Activated CD8-positive, alpha-beta T cell treated with anti-CD3 and anti-CD28 coated beads for 36 hours (primary cell): ENCODE data around the gene GALNS. TPM values are rescaled to one million over a fixed set of nuclear protein-coding genes. Genes with fewer than 3 reads are reported as not detected.
"Not testable (repeated sequence)": the region's sequence is repeated elsewhere in the genome, so short reads cannot be mapped to it uniquely, and the experiment has no call there.

Experiments
- ATAC-seq: fragments of 200-7000 bp; cut with Tn5 transposase; one replicate; pipeline ENCODE4 v1.10.0; 2021; ENCODE audit warnings: mild to moderate bottlenecking, moderate library complexity
- CTCF ChIA-PET: fragments of 350-600 bp; sonication (Branson Sonifier 250); formaldehyde crosslinking; loops from one replicate; lab custom pipeline; 2021; ENCODE audit warnings: antibody characterized with exemption; lab: Charles Lee
- POLR2A ChIA-PET: fragments of 350-600 bp; sonication (Branson Sonifier 250); formaldehyde crosslinking; loops from one replicate; lab custom pipeline; 2021; ENCODE audit warnings: antibody characterized with exemption; lab: Charles Lee
- DNase-seq: peaks from one replicate; pipeline ENCODE4 v3.0.0-alpha.2; 2020
- H3K27ac Mint-ChIP-seq: one replicate; pipeline ENCODE4 v1.8.0; 2021; ENCODE audit warnings: mild to moderate bottlenecking, mixed read lengths
- H3K27me3 Mint-ChIP-seq: one replicate; pipeline ENCODE4 v1.8.0; 2021; ENCODE audit warnings: mixed read lengths
- H3K36me3 Mint-ChIP-seq: one replicate; pipeline ENCODE4 v1.8.0; 2021; ENCODE audit warnings: low read depth, mixed read lengths
- H3K4me1 Mint-ChIP-seq: one replicate; pipeline ENCODE4 v1.8.0; 2021; ENCODE audit warnings: low read depth, mixed read lengths
- H3K4me3 Mint-ChIP-seq: one replicate; pipeline ENCODE4 v1.8.0; 2021; ENCODE audit warnings: mild to moderate bottlenecking, moderate library complexity, mixed read lengths
- H3K9me3 Mint-ChIP-seq: one replicate; pipeline ENCODE4 v1.8.0; 2021; ENCODE audit warnings: mixed read lengths
- CTCF ChIP-seq: fragments of 200-600 bp; IDR thresholded peaks from one replicate; pipeline ENCODE4 v1.8.0; 2022; ENCODE audit warnings: antibody characterized with exemption, mild to moderate bottlenecking
- intact Hi-C: fragments of 100-400 bp; cut with micrococcal nuclease; formaldehyde crosslinking; loops from one replicate; pipeline ENCODE4 v1.10.0; 2022
- total RNA-seq, 2 experiments: library from RNA; stranded (reverse); gene quantifications; one replicate each; pipeline ENCODE4 v1.2.3, GENCODE V29; 2021

The GALNS gene
- total RNA-seq, 2 experiments from 2014 or later = 24.5 to 25.4 TPM

DNA sequence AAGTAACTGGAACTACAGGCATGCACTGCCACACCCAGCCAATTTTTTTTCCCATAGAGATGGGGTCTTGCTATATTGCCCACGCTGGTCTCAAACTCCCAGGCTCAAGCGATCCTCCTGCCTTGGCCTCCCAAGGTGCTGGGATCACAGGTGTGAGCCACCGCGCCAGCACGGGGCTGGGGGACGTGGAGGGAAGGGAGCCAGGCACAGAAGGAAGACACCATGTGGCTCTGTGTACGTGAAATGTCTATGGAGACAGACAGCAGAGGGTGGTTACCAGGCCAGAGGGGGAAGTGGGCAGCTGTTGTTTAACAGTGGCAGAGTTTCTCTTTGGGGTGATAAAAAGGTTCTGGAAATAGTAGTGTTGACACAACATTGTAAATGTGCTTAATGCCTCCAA is 67.2 kb downstream of the GALNS start:
- Mint-ChIP-seq H3K4me3 (no peak overlapping the region), H3K27ac (no peak overlapping the region), H3K27me3 (no peaks in the 10 kb centered on the region), H3K9me3 (no peaks in the 10 kb centered on the region), H3K4me1 (peaks cover 43% of the 10 kb centered on the region), H3K36me3 (peaks cover 2% of the 10 kb centered on the region)
- CTCF ChIA-PET = no interaction called here
- ATAC-seq (no peak), DNase-seq (no peak)
- intact Hi-C loops = no loop called here
- POLR2A ChIA-PET = interaction anchor here (0.9 to 1.1 kb wide), 2 partner anchors 9 to 88 kb away, joined by 3 read pairs; no protein-coding TSS in a partner anchor
- TF ChIP-seq CTCF = no peak

DNA sequence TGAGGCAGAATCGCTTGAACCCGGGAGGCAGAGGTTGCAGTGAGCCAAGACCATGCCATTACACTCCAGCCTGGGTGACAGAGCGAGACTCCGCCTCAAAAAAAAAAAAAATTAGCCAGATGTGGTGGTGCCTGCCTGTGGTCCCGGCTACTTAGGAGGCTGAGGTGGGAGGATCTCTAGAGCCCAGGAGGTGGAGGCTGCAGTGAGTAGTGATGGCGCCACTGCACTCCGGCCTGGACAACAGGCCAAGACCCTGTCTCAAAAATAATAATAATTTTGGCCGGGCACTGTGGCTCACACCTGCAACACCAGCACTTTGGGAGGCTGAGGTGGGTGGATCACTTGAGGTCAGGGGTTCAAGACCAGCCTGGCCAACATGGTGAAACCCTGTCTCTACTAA is 68.0 kb downstream of the GALNS start:
- DNase-seq, H3K27me3 Mint-ChIP-seq, H3K9me3 Mint-ChIP-seq, H3K36me3 Mint-ChIP-seq, H3K27ac Mint-ChIP-seq, H3K4me3 Mint-ChIP-seq, ATAC-seq, intact Hi-C loops: not testable (repeated sequence)
- POLR2A ChIA-PET = interaction anchor here (2.0 kb wide), 1 partner anchor 8 kb away, joined by 6 read pairs; no protein-coding TSS in a partner anchor
- CTCF ChIA-PET = interaction anchor here (2.1 kb wide), 1 partner anchor 52 kb away, joined by 10 read pairs; no protein-coding TSS in a partner anchor
- peaks cover 40% of the 10 kb centered on the region for H3K4me1 Mint-ChIP-seq

GRCh38 chr16:88787579-88788314 is 69.0 kb downstream of the GALNS start:
- Mint-ChIP-seq H3K4me1 (peaks cover 39% of the 10 kb centered on the region), H3K27ac (no peak overlapping the region), H3K4me3 (no peak overlapping the region), H3K36me3 (peaks cover 2% of the 10 kb centered on the region), H3K9me3 (no peaks in the 10 kb centered on the region), H3K27me3 (no peaks in the 10 kb centered on the region)
- DNase-seq = no peak
- ChIA-PET POLR2A (interaction anchor here (0.9 to 2.0 kb wide), 2 partner anchors 9 to 14 kb away, joined by 4 to 6 read pairs; no protein-coding TSS in a partner anchor), CTCF (interaction anchor here (1.7 to 2.1 kb wide), 2 partner anchors 9 to 51 kb away, joined by 6 to 10 read pairs; no protein-coding TSS in a partner anchor)
- TF ChIP-seq CTCF = no peak
- no peak for ATAC-seq
- intact Hi-C loops = no loop called here

- Mint-ChIP-seq H3K4me3 (peak within 1 kb of the TSS; percentile 68), H3K27ac (peak within 1 kb of the TSS; percentile 83), H3K4me1 (peaks cover 42% of the 10 kb centered on the region), H3K27me3 (no peaks in the 10 kb centered on the region), H3K36me3 (no peaks in the 10 kb centered on the region), H3K9me3 (no peaks in the 10 kb centered on the region)
- ChIA-PET POLR2A (interaction anchor here (0.9 to 6.7 kb wide), 2 partner anchors 18 to 25 kb away, joined by 4 to 81 read pairs; partner anchors contain the start of gene APRT), CTCF (interaction anchor here (1.1 to 6.5 kb wide), 2 partner anchors 42 to 49 kb away, joined by 4 to 37 read pairs; no protein-coding TSS in a partner anchor)
- intact Hi-C loops = no loop called here
- ATAC-seq (peak; percentile 3), DNase-seq (peak; percentile 72)
- peak; percentile 90 for TF ChIP-seq CTCF
Measured at GRCh38 chr16:88785106-88785924, 71.4 kb downstream of the GALNS start, which contains the start of gene PIEZO1. Gene PIEZO1 (minus strand): TSS chr16:88785220. CDS start chr16:88784964, 256 bp downstream.

DNA sequence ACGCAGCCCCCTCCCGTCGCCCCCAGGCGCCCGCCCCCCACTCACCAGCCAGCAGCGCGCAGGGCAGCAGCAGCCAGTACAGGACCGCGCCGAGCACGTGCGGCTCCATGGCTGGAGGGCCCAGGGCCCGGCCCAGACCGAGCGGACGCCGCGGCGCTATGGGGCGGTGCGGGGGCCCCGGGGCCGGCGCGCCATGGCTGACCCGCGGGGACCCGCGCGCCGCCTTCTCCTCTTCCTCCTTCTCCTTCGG is 72.0 kb downstream of the GALNS start:
- Mint-ChIP-seq H3K9me3 (no peaks in the 10 kb centered on the region), H3K4me1 (peaks cover 42% of the 10 kb centered on the region), H3K27me3 (no peaks in the 10 kb centered on the region), H3K27ac (no peak overlapping the region), H3K36me3 (no peaks in the 10 kb centered on the region), H3K4me3 (no peak overlapping the region)
- DNase-seq = no peak
- intact Hi-C loops = loop anchor here (5.0 kb wide), 1 partner anchor 42 kb away; no protein-coding TSS in a partner anchor
- no peak for TF ChIP-seq CTCF
- peak; percentile 1 for ATAC-seq
- ChIA-PET POLR2A (interaction anchor here (1.0 to 6.7 kb wide), 4 partner anchors 14 to 155 kb away, joined by 3 to 81 read pairs (median 46); partner anchors contain the start of genes APRT and CDT1), CTCF (interaction anchor here (0.8 to 6.5 kb wide), 4 partner anchors 9 to 83 kb away, joined by 3 to 37 read pairs (median 4); no protein-coding TSS in a partner anchor)
